Activated CD4-positive, alpha-beta T cell treated with anti-CD3 and anti-CD28 coated beads, Interleukin-10, Interleukin-2, amounts not matched to agents 100 ng/mL and 50 ng/mL, durations not matched to agents 16 hours and 8 hours (primary cell): Measurements from ENCODE around the gene GLB1L2.

ENCODE experiments used
- DNase-seq: peaks from one replicate; pipeline ENCODE4 v3.0.0-alpha.2; 2020

The GLB1L2 gene

DNA sequence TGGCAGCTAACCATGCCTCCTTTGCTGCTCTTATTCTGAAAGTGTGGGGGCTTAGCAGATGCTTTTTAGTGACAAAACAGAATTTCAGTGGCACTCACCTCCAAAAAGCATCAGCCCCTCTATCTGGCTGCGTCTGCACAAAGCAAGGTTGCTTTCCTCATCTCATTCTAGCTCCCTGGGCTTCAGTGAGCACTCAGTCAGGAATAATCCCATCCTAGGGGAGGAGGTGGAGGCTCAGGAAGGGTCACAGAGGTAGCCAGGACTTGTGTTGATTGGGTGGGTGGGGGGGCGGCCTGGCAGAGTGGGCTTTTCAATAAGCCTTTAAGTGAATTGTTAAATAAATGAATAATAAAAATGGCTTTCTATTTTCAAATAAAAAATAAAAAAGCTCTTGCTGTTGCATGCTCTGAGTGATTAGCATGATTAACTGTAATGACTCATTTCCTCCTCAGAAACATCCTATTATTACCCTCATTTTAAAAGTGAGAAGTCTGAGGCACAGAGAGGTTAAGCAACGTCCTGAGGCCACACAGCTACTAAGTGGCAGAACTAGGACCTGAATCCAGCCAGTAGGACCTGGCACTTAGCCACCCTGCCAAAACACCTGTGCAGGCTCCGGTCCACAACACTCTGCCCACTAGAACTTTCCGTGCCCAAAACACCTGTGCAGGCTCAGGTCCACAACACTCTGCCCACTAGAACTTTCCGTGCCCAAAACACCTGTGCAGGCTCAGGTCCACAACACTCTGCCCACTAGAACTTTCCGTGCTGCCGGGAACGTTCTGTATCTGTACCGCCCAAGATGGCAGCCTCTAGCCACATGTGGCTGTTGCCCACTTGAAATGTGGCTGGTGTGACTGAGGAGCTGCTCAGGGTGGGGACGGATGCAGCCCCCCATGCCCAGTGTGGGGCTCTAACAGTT lies 74.7 kb downstream of the GLB1L2 start:
- peak; percentile 20 for DNase-seq

DNA sequence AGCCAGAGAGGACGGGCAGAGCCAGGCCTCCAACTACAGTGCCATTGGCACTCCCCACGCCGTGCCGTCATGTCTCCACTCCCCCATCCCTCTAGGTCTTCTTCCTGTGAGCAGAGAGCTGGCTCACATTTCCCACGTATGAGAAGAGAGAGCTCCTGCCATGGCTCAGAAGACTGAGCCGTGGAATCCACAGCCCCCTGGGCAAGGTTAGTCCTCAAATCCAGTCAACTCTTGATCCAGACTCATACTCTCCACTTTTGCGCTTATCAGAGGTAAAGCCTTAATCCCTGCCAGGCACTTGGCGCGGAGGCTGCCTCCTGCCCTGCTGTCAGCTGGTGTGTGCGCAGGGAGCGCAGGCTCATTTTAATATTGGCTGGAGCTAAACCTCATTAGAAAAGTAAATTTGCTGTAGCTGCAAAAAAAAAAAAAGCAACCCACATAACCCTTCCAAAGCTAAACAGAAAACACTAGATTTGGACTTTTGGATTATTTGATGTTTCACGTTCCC lies 75.6 kb downstream of the GLB1L2 start:
- DNase-seq: no peak

DNA sequence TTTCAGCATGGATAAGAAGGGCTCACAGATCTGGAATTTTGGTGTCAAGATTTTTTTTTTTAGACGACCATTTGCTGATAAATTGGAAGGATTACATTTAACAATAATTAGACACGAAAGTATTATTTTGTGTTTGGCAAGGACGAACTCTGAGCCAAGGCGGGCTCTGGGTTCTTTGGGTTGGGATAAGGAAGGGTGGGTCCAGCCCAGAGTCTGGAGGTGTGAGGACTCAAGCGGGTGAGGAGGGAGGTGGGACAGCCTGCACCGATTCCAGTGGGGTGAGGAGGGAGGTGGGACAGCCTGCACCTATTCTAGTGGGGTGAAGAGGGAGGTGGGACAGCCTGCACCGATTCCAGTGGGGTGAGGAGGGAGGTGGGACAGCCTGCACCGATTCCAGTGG lies 76.1 kb downstream of the GLB1L2 start:
- no peak for DNase-seq

DNA sequence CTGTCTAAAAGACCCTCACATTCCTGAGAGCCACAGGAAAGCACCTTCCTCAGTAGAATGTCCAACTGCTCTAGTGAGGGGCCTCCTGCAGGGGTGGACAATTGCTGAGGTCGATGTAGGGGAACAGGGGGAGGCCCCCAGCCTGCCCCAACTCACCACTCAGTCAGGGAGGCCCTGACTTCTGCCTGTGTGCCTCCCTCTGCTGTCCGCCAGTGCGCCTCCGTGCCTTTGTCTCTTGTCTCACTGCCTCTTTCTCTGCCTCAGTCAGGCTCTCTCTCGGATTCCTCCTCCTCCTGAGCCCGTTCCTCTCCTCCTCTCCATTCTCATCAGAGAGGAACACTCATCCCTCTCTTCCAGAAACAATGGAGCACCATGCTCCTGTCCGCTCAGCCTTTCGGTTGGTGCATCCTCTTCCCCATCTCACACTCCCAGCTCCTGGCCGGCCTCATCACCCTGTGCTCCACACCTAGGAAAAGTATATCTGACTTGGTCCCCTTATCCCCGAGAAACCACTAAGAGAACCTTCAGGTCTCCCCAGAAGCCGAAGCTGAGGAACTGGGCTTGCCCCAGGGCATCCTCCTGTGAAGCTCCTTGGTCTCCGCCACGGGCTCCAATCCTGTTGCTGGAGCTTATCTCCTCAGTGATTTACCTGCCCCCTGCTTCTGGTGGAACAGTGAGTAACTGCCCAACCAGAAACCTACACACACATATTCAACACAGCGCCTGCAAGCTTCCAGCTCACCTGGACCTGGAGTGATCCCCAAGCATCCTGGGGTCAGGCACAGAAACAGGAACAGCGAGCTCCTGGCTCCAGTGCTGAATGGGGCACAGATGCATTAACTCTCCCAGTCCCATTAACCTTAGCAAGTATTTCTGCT lies 78.0 kb downstream of the GLB1L2 start:
- no peak for DNase-seq

DNA sequence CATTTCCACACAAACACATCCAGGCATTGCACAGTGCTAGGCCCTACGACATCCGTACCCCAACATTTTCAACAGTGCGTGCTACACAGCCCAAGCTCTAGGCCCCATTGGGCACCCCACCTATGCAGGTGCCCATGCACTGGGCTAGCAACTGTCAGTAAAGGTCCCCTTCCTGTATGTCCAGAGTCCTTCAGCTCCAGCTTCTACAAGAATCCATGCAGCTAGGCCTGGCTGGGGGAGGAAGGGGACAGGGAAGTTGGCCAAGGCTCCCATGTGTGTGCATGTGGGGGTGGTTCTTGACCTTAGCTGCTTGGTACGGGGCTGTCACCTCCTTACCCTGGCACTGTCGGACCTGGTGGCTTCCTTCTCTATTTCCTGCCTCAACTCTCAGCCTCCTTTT lies 79.0 kb downstream of the GLB1L2 start:
- DNase-seq: no peak

DNA sequence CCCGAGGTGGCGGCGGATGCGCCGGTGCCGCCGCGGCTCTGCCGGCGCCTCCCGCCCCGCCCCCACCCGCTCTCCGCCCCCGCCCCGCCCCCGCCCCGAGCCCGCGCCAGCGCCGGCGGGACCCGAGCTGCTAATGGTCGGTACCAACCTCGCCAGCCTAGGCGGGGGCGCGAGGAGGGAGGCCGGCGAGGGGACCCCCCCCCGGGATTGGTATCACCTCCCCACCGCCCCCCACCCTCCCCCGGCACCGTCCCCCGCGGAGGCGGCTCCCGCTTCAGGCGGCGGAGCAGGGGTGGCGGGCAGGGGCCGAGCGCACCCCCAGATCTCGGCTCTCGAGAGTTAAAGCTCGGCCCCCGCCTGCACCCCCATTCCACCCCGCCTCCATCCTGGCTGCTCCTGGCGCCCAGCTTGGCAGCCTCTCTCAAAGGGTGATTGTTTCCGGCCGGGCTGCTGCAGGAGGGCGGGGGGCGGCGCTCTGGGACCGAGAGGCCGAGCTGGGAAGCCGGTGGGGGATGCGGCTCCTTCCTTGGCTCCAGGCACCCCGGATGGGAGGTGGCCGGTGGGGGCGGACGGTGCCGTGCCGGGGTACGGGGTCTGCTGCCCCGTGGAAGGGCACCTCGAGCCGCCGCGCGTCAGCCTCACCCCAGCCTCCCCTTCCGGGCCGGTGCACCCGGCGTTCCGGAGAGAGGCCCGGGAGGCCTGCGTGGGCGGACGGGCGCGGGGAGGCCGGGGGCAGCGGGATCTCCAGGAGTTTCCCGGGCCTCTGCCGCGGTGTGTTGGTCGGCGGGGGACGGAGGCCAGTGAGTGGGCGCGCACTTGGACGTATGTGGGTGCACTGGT lies 80.6 kb downstream of the GLB1L2 start, which contains the start of gene B3GAT1:
TSS of gene B3GAT1 (minus strand) at position 40 of the 840 bp plus-strand sequence. CDS start 24,583 bp downstream, outside the sequence.
- DNase-seq: no peak

DNA sequence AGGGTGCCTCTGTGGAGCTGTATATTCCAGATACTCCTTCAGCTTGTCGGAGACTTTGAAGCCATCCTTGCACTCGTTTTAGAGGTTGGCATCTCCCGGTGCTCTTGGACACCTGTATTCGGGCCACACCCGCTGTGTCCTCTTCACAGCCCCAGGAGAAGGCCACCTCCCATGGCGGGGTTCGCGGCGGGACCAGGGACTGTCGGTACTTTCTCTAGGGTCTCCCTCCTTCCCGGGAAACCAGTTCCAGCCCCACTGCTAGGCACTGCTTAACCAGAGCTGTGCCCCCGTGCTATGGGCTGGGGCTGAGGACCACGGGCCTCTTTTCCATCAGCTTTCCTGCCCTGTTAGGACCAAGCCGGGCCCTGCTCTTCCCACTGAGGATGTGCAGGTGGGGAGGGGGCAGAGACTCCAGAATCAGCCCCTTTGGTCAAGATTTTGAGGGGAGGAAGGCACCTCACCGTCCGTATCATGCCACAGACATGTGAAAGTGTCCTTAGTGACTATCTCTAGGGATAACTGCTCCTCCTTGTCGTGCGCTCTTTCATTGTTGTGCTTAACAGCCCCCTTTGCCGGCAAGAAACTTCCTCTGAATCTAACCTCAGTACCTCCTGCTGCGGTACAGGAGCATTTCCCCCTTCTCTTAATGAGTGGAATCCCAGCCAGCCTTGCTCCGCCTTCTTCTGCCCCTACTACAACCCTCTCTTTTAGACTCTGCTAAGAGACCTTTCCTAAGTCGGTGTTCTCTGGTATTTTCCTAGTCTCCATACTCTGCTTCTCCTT lies 81.4 kb downstream of the GLB1L2 start:
- no peak for DNase-seq

DNA sequence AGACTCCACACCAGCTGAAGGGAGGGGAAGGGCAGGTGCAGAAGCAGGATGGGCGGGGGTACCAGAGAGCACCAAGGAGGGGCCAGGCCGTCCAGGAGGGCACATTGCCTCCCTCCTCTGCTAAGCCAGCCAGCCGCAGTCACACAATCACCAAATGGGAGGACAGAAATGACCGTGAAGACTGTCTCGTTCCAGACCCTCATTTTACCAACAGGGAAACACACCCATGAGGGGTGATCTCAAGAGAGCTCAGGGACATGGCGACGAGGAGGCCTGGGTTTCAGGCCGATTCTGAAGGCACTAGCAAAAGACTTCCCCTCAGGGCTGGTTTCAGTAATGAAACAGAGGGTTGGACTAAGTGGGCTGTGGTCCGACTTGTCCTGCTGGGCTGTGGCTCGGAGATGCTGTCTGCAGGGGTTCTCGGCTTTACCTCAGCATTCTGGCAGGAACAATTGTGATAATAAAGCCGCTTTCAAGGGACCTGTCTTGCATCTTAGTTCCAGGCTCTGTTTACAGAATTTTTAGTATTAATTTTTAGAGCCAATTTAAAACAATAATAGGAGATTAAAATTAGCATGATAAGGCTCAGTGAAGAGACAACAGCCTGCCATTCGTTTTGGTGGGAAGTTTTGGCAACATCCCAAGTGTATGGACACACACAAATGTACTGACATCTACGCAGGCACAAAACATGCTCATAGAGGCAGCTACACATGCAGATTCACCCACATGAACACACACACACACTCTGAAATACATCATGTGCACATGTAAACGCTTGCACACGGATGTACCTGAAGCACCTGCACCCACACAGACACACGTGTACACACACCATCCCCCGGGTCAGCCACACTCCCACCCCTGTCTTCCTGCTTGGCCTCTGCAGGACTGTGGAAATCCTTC lies 82.3 kb downstream of the GLB1L2 start:
- DNase-seq: no peak

DNA sequence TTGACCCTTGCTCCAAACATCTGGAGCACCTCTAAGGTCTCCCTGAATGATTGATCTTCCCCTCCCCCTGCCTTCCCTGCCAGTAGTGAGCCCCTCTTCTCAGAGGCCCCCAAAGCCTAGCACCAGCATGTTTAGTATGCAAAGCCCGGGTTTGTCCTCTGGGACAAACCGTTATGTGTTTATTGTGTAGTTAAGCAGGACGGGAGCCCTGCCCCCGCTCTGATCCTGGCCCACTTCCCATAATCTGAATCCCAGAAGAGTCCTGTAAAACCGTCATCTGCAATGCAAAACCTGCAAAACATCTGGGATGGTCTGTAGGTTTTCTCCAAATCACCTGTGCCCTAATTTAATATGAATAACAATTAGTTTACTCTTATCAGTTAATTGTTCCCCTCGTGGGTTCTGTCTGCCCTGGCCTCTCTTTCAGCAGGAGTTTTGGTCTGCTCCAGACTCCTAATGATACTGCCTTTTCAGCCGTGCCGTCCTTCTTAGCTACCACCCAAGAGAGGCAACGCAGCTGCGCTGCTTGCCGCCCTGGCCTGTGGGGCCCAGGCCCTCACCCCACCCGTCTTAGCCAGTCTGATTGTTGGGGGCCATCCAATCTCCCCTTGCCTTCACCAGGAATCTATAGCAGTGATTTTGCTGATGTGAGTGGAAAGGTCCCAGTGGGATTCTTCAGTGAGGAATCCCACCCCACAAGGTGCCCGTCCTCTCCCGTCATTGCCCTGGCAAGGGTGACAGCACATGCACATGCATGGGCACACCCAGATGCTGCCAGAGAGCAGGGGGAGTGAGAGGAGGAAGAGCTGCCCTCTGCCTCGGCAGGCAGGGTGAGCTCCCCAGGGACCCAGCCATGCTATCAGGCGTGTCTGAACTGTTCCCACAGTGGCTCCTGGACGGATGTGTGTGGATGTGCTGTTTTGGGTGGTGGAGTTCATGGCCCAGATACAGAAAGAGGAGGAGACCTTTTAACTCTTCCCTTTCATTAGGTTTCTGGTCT lies 83.3 kb downstream of the GLB1L2 start:
- no peak for DNase-seq

DNA sequence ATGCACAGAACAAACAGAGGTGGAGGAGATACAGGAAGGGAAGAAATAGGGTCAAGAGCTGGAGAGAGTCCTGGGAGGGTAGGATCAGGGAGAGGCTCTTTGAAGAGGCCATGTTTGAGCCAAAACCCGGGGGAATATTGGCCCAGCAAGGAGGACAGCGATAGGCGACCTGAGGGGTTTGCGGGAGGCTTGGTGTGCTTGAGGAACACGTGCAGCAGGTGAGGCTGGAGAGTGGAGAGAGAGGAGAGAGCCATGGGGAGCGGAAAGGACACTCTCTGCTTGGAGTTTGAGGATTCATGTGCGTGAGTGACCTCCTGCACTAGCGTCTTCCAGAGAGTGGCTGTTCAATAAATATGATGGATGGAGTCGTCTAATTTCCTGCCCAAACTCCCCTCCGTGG lies 84.9 kb downstream of the GLB1L2 start:
- no peak for DNase-seq

DNA sequence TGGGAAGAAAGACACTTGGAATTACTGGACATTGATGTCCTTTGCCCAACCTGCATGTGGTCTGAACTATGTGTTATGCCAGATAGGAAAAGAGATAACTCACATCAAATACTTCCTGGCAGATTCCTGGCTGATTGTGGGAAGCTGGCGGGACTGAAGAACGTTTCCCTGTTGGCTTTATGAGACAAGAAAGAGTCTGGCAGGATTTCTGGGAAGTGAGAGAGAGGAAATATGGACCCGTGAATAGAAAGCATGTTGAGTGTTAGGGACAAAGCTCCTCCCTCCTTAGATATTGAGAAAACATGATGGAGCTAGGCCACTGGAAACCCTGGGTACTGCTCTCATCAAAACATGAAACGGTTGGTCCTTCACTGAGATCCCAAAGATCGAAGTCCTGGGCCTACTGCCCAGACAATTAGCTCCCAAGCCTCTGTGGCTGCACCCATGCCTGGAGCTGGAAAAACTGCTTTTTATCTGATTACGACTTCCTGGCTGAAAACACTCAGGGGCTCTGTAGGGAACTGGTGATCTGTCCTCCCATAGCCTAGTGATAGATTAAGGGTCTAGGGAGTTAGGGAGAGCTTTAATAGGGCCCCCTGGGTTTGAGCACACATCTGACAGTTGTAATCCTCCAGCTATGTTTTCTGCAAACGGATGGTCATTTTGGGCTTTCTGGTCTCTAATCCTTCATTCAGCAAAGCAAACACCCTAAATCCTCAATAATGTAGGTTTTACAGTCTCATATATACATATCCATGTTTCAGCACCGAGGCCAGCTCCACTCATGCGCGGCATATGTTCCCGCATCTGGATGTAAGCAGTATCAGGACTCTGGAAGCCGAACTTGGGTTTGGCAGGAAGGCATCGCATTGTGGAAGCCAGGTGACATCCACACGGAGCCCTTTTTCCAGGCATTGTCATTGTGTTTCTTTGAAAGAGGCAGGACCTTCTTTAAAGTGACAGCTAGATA lies 86.4 kb downstream of the GLB1L2 start:
- DNase-seq: no peak

DNA sequence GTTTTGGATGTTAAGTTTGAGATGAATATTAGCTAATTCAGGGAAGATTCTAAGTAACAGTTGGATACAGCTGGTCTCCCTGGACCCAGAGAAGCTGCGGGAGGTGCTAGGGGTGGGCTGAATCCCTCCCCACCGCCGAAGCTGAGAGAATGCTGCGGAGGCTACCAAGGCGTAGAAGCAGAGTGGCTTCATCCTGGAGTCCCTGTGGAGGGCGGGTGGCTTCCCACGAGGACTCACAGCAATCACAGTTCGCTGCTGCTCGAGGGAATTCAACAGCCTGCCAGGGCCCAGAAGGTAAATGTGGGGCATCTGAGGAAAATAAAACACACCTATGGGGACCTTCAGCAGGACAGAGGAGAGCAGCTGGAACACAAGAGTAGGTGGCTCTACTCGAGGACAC lies 91.3 kb downstream of the GLB1L2 start:
- DNase-seq: no peak

DNA sequence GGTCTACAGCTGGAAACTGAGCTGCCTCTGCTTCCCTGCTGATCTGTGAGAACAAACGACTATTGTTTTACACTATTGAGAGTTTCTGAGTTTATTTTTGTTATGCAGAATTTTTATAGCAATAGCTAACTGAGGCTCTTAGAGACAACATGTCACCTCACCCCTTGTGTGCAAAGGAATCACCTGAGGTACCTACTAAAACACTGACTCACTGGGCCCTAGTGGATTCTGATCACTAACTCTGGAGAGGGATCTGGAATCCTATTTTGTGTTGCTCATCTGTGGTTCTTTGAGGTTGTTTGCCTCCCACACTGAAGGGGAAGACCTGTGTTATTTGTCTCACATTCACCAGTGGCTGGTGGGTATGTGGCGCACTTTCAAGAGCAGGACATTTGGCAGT lies 93.6 kb downstream of the GLB1L2 start:
- DNase-seq: no peak
